GM23248 (cell line): ENCODE measurements around the gene IRAG1. TPM values are rescaled to one million over a fixed set of nuclear protein-coding genes. Genes with fewer than 3 reads are reported as not detected.
A peak's percentile ranks its signal among the peaks of the same experiment; 100 is the strongest.

Experiments used
- DNase-seq: peaks from one replicate; pipeline ENCODE4 v3.0.0-alpha.2; 2015
- H2AFZ ChIP-seq: fragments of 200-600 bp; sonication (generic); 2 replicates; pipeline ENCODE4 v1.6.1; 2016; ENCODE audit warnings: antibody characterized with exemption
- H3F3A ChIP-seq: fragments of 200-600 bp; sonication (generic); 2 replicates; pipeline ENCODE4 v1.6.1; 2016; ENCODE audit warnings: mild to moderate bottlenecking, antibody characterized with exemption, mixed run types; ENCODE audit not compliant: insufficient read depth
- H3K27ac ChIP-seq: fragments of 200-600 bp; sonication (generic); 2 replicates; pipeline ENCODE4 v1.5.1; 2016; ENCODE audit warnings: mild to moderate bottlenecking
- H3K27me3 ChIP-seq: fragments of 200-600 bp; sonication (generic); replicated peaks from 2 replicates; pipeline ENCODE4 v1.6.1; 2016; ENCODE audit warnings: mild to moderate bottlenecking; ENCODE audit not compliant: insufficient read depth
- H3K36me3 ChIP-seq: fragments of 200-600 bp; sonication (generic); 2 replicates; pipeline ENCODE4 v1.6.1; 2016; ENCODE audit warnings: low read depth, mild to moderate bottlenecking
- H3K4me1 ChIP-seq: fragments of 200-600 bp; sonication (generic); 2 replicates; pipeline ENCODE4 v1.6.1; 2016; ENCODE audit warnings: mild to moderate bottlenecking; ENCODE audit not compliant: insufficient read depth
- H3K4me2 ChIP-seq: fragments of 200-600 bp; sonication (generic); one replicate; pipeline ENCODE4 v1.6.1; 2016; ENCODE audit warnings: mild to moderate bottlenecking; ENCODE audit not compliant: unreplicated experiment
- H3K4me3 ChIP-seq: fragments of 200-600 bp; sonication (generic); 2 replicates; pipeline ENCODE4 v1.5.1; 2016; ENCODE audit warnings: mild to moderate bottlenecking
- H3K79me2 ChIP-seq: fragments of 200-600 bp; sonication (generic); 2 replicates; pipeline ENCODE4 v1.6.1; 2016; ENCODE audit warnings: mild to moderate bottlenecking; ENCODE audit not compliant: insufficient read depth
- H3K9ac ChIP-seq: fragments of 200-600 bp; sonication (generic); 2 replicates; pipeline ENCODE4 v1.6.1; 2016; ENCODE audit warnings: mild to moderate bottlenecking
- H3K9me2 ChIP-seq: fragments of 200-600 bp; sonication (generic); 2 replicates; pipeline ENCODE4 v1.6.1; 2016; ENCODE audit warnings: mixed run types, mild to moderate bottlenecking, moderate library complexity; ENCODE audit not compliant: insufficient read depth
- H3K9me3 ChIP-seq: fragments of 200-600 bp; sonication (generic); one replicate; pipeline ENCODE4 v1.6.1; 2017; ENCODE audit warnings: low read depth
- H4K20me1 ChIP-seq: fragments of 200-600 bp; sonication (generic); 2 replicates; pipeline ENCODE4 v1.6.0; 2016; ENCODE audit not compliant: insufficient read depth
- EZH2 ChIP-seq: fragments of 200-600 bp; sonication (generic); IDR thresholded peaks from 2 replicates; pipeline ENCODE4 v1.6.1; 2018; ENCODE audit warnings: antibody characterized with exemption, mild to moderate bottlenecking; ENCODE audit not compliant: insufficient read depth, poor library complexity, severe bottlenecking
- EZH2phosphoT487 ChIP-seq: fragments of 200-600 bp; sonication (generic); IDR thresholded peaks from 2 replicates; pipeline ENCODE4 v1.6.1; 2018; ENCODE audit warnings: antibody characterized with exemption, moderate library complexity, mild to moderate bottlenecking, low read depth; ENCODE audit not compliant: insufficient read depth
- WGBS, 2 experiments: methylation state at CpG; one replicate each; pipeline ENCODE4 v1.1.6; 2015 to 2017; ENCODE audit warnings: low lambda C conversion rate in 2 of 2, low coverage in 1 of 2; ENCODE audit errors: missing lambda C conversion rate in 2 of 2; 5-methylcytosine and 5-hydroxymethylcytosine counted together
- in situ Hi-C: fragments of 300-500 bp; cut with MboI; formaldehyde crosslinking; loops from 2 replicates; pipeline ENCODE4 v1.15.0; 2020
- polyA plus RNA-seq: library from polyadenylated mRNA; unstranded; fragments of >200 nt; fragmentation: Nextera tagmentation; extraction: Ambion mirVana; gene quantifications from 2 replicates; pipeline ENCODE4 v1.2.1, GENCODE V29; 2016
- total RNA-seq: library from RNA; depleted of rRNA; stranded (reverse); fragments of >200 nt; shearing (Covaris generic); gene quantifications from 2 replicates; pipeline ENCODE4 v1.2.3, GENCODE V29; 2014

IRAG1 gene
- total and polyA plus RNA-seq, 2 experiments from 2014 or later, result 5.3 to 6.7 TPM

DNA sequence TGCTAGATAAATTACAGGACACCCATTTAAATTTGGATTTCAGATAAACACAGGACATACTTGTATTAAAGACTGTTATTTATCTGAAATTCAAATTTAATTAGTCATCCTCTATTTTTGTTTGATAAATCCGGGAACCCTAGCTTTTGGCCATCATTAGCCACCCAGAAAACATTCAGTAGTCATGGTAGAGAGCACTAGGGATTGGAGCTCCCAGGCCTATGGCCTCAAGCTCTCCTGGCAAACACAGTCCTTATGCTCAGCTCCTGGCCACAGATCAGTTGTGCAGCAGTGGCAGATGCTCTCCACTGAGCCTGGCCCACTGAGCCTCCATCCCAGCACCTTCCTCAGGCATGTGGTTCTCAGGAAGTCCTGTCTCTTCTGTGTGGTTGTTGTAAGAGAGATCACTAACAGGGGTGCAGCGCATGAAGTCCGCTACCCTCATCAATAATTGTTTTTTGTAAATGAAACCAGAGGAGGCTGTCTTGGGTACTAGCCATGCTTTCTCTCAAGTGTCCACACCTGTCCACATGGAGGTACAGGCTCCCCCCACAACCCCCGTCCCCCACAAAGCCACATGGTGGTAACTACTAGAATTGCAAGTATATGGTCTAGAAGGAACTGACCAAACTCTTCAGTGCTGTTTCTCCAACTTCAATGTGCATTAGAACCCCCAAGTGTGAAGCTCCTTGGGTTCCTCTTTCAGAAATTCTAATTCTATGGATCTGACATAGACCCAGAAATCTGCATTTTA, 1.1 kb upstream of the IRAG1 start:
- Histone ChIP-seq H3K27ac (peak overlapping the region; percentile 51), H4K20me1 (no peaks in the 10 kb centered on the region), H2AFZ (peak overlapping the region; percentile 86), H3K9ac (no peak overlapping the region), H3K9me3 (no peaks in the 10 kb centered on the region), H3K4me1 (peaks cover 26% of the 10 kb centered on the region), H3K4me2 (peak overlapping the region; percentile 76), H3K27me3 (no peaks in the 10 kb centered on the region), H3K4me3 (no peak overlapping the region; the same call in 1 of the 2 replicates), H3F3A (peaks cover 13% of the 10 kb centered on the region), H3K79me2 (peaks cover 11% of the 10 kb centered on the region; the same call in 1 of the 2 replicates), H3K36me3 (no peaks in the 10 kb centered on the region), H3K9me2 (no peaks in the 10 kb centered on the region)
- in situ Hi-C loops, result no loop called here
- DNase-seq, result peak; percentile 74
- TF ChIP-seq EZH2 (no peak), EZH2phosphoT487 (no peak)
- 73 to 79% methylated on average over 4 of the region's 4 CpGs for WGBS, 2 experiments

DNA sequence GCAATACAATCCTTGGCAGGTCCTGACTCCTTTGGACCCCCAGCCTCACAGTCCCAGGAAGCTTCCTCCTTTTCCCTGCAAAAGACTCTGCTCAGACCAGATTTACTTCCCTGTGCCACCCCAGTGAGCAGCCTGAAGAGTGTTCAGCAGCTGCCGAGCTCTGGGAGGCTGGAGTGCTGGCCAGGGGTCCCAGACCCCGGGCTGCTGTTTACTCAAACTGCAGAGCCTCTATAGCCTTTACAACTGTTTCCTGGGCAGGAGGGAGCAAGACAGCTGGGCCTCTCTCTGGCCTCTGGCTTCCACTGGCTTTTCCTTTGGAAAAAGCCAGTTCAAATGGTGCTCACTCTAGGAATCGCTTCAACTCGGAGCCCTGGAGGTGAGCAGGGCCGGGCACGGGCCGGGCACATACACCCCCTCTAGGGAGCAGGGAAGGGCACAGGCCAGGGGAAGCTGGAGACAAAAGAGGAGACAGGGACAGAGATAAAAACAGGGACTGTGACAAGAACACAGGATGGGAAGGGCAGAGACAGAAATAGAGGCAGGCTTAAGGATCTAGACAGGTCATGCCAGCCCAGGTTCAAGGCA, 932 bp downstream of the IRAG1 start:
- H3K9me2 ChIP-seq, result no peaks in the 10 kb centered on the region
- DNase-seq, result no peak
- H3K36me3 ChIP-seq, result no peaks in the 10 kb centered on the region; the same call in 1 of the 2 replicates
- peaks cover 13% of the 10 kb centered on the region for H3F3A ChIP-seq
- peak overlapping the region; percentile 59 for H3K9ac ChIP-seq
- peak overlapping the region; percentile 86 for H2AFZ ChIP-seq
- H3K27ac ChIP-seq, result peak overlapping the region; percentile 51; the same call in 1 of the 2 replicates
- no peaks in the 10 kb centered on the region for H4K20me1 ChIP-seq
- TF ChIP-seq EZH2phosphoT487, result no peak
- TF ChIP-seq EZH2, result no peak
- peaks cover 26% of the 10 kb centered on the region for H3K4me1 ChIP-seq
- peak overlapping the region; percentile 76 for H3K4me2 ChIP-seq
- WGBS, 2 experiments, result 76 to 82% methylated on average over 7 of the region's 7 CpGs
- in situ Hi-C loops, result no loop called here
- peak overlapping the region; percentile 63 for H3K4me3 ChIP-seq
- H3K27me3 ChIP-seq, result no peaks in the 10 kb centered on the region
- H3K9me3 ChIP-seq, result no peaks in the 10 kb centered on the region
- peaks cover 11% of the 10 kb centered on the region; the same call in 1 of the 2 replicates for H3K79me2 ChIP-seq

GRCh38 chr11:10688401-10688800, 5.2 kb downstream of the IRAG1 start:
- TF ChIP-seq EZH2phosphoT487, result no peak
- no peak for TF ChIP-seq EZH2
- Histone ChIP-seq H4K20me1 (no peaks in the 10 kb centered on the region), H3K27me3 (no peaks in the 10 kb centered on the region), H3K79me2 (peaks cover 11% of the 10 kb centered on the region; the same call in 1 of the 2 replicates), H3K4me3 (no peak overlapping the region), H3K4me2 (no peak overlapping the region), H3K36me3 (no peaks in the 10 kb centered on the region; the same call in 1 of the 2 replicates), H3K9me2 (no peaks in the 10 kb centered on the region), H3K9me3 (no peaks in the 10 kb centered on the region), H2AFZ (no peak overlapping the region), H3F3A (no peaks in the 10 kb centered on the region), H3K9ac (no peak overlapping the region), H3K27ac (no peak overlapping the region), H3K4me1 (peaks cover 10% of the 10 kb centered on the region)
- WGBS, 2 experiments, result 81 to 86% methylated on average over 2 of the region's 2 CpGs
- no peak for DNase-seq
- in situ Hi-C loops, result no loop called here

DNA sequence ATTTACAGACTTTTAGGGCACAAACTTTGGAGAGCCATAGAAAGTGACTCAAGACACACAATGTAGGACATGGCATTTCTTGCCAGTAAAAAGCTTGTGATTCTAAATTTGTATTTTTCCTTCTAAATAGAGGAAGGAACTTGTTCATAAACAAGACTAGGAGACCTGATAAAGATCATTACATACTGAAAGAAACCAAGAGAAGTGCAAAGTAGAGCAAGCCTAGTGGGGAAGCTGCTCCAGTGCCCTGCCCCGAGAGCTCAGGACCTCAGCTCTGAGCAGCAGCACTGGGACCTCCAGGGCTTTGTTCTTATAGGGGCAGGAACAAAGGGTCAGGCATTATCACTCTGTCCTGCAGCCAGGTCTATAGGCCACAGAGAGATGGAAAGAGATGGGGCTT, 7.2 kb downstream of the IRAG1 start:
- no peak overlapping the region for H3K9ac ChIP-seq
- no peak overlapping the region for H3K4me3 ChIP-seq
- H3K79me2 ChIP-seq, result no peaks in the 10 kb centered on the region
- WGBS, 2 experiments, result 78 to 92% methylated on average over 1 of the region's 1 CpG
- H3K9me3 ChIP-seq, result no peaks in the 10 kb centered on the region
- H3K4me1 ChIP-seq, result no peaks in the 10 kb centered on the region
- H3K27ac ChIP-seq, result no peak overlapping the region
- no peak overlapping the region for H2AFZ ChIP-seq
- no peaks in the 10 kb centered on the region for H3K27me3 ChIP-seq
- no peaks in the 10 kb centered on the region for H3F3A ChIP-seq
- in situ Hi-C loops, result no loop called here
- no peak overlapping the region for H3K4me2 ChIP-seq
- H3K9me2 ChIP-seq, result no peaks in the 10 kb centered on the region
- DNase-seq, result no peak
- TF ChIP-seq EZH2phosphoT487 (no peak), EZH2 (no peak)
- H4K20me1 ChIP-seq, result no peaks in the 10 kb centered on the region
- no peaks in the 10 kb centered on the region; the same call in 1 of the 2 replicates for H3K36me3 ChIP-seq
